GM04504 (cell line): ENCODE data around the gene NDE1.
"Not testable (repeated sequence)": the region's sequence is repeated elsewhere in the genome, so short reads cannot be mapped to it uniquely, and the experiment has no call there.

Source experiments
- DNase-seq: peaks from one replicate; pipeline ENCODE4 v3.0.0-alpha.2; 2012; ENCODE audit warnings: low read depth

The NDE1 gene

DNA sequence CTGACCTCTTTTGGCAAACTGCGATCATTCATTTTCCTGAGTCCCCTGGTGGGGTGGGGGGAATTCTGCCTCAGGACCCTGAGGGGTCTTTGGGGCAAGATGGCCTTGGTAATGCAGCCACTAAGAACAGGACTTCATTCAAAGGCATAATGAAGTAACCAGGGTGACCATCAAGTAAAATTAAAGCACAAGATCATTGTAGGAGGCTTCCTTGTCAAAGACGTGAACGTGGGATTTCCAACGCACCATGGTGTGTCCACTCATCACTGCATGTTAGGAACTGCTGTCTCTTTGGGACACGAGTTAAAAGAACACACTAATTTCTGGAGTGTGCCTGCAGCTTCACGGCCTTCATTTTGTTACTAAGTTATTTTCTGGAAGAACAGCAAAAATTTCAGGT lies 51.3 kb downstream of the NDE1 start:
- no peak for DNase-seq

DNA sequence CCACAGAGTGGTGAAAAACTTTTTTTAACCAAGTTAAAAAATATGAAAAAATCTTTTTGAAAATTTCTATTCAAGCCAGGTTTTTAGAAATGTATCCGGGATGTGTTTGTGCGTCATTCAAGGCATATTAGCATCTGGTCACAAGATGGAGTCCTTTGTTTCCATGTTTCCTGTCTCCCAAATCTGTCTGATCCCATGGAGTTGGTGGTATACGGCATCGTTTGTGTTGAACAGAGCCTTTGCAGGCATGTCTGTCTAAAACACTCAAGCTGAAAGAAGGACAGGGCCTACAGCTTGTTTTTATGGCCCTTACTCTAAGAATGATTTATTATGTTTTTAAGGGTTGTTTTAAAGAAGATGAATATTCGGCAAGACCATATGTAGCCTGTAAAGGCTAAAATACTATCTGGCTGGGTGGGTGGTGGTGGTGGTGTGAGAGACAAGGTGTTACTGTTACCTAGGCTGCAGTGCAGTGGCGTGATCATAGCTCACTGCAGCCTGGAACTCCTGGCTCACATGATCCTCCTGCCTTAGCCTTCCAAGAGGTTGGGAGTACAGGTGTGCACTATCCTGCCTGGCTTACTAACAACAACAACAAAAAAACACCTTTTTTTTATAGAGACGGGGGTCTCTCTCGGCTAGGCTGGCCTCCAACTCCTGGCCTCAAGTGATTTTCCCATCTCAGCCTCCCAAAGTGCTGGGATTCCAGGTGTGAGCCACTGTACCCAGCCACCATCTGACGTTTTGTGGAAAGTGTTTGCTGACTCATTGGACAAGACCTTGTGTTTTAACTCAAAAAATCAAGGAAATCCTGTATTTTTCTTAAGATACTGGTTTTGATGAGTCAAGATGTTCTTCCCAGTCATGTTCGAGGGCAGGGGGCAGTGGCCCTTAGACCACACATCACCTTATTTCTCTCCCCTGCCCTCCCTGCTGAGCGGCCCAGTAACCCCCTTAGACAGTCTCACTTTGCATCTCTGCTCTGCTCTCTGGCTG lies 52.2 kb downstream of the NDE1 start:
- DNase-seq, result peak; percentile 20

DNA sequence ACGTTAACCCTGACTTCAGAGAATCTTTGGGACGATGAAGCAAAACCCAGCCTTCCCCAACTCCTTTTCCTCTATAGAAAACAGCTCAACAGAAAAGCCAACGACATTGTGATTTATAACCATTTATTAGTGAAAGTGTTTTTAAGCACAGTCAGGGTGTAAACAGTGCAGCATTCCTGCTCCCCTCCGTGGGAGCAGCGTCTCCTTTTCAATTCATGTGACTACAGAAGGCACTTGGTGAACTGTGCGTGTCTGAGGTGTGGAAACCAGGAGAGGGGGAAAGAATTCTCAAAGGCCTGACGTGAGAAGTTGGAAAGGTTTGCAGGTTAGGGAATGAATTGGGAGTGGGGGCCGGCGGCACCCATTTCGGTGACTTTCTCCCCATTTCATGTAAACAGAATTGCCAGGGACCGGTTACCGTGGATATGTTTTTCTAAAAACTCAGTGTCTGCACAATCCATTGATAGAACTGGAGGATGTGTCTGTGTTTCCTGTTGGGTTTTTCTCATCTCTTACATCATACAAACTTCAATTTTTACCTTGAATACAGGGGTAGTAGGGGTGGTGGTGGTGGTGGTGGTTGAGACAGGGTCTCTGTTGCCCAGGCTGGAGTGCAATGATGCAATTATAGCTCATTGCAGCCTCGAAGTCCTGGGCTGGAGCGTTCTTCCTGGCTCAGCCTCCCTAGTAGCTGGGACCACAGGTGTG lies 53.1 kb downstream of the NDE1 start:
- no peak for DNase-seq

DNA sequence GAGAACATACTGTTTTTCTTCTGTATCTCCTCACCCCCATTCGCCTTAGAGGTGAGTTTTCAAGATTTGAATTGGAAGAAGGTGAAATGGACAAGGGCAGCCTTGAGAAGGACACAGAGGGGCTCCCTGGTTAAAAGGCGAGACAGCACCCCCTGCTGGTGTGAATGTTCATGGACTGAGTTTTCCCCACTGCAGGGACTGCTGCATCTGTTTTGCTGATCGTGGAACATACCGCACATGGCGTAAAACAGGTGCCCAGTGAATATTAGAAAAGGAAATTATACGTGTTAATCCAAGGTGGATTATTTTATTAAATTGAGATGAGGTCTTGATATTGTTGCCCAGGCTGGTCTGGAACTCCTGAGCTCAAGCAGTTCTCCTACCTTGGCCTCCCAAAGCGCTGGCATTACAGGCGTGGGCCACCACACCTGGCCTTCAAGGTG lies 54.5 kb downstream of the NDE1 start:
- DNase-seq, result peak; percentile 47

DNA sequence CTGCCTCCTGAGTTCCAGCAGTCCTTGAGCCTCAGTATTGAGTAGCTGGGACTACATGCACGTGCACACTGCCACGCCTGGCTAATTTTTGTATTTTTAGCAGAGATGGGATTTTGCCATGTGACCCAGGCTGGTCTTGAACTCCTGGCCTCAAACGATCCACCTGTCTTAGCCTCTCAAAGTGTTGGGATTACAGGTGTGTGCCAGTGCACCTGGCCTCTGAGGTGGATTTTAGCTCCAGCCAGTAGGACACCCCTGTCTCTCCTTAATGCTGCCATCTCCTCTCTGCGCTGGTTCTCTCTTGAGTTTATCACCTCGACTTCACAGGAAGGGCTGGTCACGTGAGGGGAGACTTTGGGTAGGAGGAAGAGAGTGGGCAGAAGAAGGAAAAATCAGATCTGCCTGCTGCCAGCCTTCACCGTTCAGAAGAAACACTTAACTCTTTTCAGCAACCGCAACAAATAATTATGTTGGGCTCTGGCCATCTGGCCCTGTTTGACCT lies 55.1 kb downstream of the NDE1 start:
- DNase-seq, result no peak

DNA sequence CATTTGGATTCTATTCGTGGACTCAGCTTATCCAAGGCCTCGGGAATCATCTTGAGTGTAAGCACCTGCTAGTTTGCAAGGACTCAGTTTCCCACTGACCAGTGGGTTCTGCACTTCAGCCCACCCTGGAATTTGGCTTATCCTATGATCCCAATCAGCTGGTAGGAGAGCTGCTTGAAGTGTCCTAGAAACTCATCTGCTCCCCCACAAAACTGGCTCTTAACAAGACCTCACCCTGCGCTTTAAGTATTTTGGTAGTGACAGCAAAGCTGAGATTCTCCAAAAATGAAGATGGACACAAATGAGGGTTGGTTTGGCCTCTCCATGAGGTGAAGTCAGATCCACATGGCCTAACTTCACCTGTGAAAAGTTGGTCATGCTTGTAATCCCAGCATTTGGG lies 57.3 kb downstream of the NDE1 start:
- DNase-seq, result no peak

DNA sequence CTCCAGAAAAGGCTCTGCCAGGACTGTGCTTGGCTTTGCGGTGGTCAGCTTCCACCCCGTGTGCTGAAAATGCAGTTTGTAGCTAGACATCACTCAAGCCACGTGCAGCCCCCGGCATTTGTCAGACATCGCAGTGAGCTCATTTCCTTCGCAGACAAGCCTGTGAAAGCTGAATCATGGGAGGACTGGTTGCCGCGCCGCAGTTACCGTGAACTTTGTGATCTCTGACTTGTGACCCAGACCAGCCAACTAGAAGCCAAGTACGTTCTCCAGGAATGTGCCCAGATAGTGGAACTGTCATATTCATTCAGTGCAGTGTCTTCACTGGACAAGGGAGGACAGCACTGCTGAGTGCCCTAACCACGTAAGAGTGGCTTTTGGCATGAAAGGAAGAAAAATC lies 58.1 kb downstream of the NDE1 start:
- DNase-seq, result no peak

DNA sequence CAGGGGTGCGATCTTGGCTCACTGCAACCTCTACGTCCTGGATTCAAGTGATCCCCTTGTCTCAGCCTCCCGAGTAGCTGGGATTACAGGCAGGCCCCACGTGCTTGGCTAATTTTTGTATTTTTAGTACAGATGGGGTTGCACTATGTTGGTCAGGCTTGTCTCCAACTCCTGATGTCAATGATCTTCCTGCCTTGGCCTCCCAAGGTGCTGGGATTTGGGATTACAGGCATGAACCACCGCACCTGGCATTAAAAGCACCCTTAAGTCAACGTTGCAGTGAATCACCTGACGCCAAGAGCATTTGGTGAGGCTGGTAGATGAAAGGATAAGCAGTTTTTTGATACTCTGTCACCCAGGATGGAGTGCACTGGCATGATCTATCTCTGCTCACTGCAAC lies 59.0 kb downstream of the NDE1 start:
- no peak for DNase-seq

DNA sequence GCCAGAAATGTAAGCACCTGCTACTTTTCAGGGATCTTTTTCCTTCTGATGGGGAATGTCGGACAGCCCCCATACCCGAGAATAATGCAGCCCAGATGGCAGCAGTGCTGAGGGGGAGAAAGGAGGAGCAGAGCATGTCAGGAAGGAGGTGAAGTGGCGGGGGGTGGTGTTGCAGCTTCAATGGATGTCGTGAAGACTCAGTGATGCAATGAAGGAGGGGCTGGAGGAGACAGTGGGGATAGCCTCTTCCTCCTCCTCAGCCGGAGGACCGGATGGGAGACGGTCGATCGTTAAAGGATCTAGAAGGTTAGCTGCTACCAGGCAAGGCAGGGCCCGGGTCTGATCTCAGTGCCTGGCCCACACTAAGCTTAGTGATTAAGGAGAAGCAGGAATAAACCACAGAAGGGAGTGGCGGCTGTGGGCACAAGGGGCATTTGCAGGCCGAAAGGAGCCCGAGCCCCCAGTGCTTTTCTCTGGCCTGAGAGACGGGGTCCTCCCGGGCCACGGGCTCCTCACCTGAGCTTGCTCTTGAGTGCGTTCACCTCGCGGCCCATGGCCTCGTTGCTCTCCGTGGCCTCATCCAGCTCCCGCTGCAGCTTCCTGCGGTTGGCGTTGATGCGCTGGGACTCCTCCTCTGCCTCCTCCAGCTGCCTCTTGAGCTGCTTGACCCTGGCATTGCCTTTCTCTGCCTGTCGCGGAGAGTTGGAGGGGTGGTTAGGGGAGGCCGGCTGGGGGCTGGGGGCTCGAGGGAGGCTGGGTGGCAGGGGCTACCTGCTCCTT lies 64.5 kb downstream of the NDE1 start:
- DNase-seq, result no peak

DNA sequence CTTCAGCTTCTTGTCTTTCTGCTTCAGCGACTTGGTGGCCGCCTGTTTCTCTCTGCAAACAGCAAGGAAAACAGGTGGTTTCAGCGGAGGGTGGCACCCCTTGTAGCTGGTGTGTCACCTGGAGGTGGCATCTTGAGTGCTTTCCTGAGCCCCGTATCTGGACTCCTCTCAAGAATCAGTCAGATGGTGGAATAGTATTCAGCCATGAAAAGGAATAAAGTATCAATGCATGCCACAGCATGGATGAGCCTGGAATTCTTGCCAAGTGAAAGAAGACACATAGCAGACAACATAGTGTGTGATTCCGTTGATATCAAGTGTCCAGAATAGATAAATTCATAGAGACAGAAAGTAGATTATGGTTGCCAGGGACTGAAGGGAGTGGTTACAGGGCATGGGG lies 65.2 kb downstream of the NDE1 start:
- no peak for DNase-seq

DNA sequence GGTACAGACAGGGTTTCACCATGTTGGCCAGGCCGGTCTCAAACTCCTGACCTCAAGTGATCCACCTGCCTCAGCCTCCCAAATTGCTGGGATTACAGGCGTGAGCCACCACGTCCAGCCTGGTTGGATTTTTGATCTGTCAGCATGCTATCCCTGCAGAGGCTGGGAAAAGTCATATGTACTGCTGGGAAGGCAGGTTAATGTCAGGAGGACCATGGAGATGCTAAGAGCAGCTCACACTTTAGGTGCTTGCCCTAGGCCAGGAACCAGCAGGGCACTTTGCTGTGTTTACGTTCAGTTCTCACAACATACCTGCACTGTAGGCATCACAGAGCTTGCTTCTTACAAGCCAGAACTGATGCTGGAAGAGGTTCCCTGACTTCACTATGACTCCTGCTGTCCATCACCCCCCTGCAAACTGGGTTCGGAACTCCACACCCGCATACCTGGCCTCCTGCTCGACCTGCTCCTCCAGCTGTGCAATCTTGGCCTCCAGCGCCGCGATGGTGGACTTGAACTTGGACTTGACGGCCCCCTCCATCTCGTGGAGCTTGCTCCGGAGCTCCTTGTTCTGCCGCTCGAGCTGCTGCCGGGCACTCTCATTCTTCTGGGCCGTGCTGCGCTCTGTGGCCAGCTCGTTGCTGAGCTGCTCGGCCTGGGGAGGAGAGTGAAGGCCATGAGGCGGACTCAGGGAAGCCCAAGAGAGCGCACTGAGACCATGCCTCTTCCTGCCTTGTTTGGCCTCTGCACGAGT lies 66.8 kb downstream of the NDE1 start:
- no peak for DNase-seq

DNA sequence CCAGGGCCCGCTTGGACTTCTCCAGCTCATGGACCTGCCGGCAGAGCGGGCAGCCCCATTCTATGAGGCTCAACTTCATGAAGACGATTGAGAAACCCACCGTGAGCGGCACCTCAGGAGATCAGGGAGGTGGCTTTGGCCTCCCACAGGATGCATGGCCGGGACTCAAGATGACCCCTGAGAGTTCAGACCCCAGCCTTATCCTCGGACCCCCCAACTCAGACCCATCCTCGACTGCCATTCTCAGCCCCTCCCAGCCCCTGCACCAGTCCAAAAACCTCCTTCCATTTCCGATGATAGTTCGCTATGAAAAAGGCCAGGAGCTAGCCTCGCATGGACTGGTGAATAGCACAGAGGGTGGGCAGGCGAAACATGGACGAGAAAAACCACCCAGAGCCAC lies 71.0 kb downstream of the NDE1 start:
- DNase-seq, result no peak

DNA sequence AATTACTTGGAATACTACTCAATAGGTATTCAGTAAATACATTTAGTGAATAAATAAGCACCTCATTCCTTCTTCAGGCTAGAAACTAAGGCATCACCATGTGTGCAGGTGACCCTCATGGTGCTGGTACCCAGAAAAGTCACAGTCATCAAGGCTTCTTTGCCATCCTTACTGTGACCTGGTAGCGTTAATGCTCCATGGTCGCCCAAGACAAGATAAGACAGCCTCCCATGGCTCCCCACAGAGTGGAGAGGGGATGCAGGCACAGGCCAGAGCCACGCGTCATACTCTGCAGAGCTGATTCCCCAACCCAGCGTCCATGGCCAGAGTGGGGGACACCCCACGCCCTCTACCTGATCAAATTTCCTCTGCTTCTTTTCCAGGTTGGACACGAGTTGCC lies 73.8 kb downstream of the NDE1 start:
- no peak for DNase-seq

DNA sequence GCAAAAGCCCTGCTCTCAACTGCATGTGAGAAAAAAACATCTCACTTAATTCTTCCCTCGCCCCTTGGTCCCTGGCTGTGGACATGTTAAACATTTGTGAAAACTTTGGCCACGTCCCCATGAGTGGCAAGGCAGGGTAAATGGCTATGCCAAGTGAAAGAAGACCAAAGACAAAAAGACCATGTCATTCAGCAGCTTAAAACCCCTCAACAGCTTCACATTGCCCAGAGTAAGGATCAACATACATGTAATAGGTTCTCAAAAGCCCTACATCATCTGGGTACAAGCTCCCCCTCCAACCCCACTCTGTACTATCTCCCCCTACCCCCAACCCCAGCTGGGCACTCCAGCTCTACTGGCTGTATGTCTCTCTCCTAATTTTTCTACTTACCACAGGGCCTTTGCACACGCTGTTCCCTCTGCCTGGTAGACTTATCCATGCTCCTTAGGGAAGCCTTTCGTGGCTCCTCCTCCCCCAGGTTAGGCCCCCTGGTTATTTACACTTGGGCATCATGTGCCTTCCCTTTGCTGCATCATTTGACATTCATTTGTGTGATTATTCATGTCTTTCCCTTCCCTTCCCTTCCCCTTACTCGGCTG lies 75.7 kb downstream of the NDE1 start:
- no peak for DNase-seq

DNA sequence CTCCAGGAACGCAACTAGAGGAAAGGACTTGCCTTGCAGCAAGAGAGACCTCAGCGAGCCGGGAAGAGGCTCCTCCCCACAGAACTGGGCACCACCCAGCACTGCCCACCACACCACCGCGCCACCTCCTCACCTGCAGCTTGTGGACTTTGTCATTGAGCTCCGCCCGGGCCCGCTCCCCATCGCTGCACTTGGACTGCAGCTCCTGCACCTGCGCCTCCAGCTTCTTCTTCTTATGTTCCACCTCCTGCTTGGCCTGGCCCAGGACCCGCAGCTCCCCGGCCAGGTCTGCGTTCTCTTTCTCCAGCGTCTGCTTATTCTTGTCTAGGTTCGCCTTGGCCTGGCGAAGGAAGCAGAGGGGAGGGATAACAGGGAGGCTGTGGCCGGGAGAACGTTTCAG lies 76.7 kb downstream of the NDE1 start:
- no peak for DNase-seq

DNA sequence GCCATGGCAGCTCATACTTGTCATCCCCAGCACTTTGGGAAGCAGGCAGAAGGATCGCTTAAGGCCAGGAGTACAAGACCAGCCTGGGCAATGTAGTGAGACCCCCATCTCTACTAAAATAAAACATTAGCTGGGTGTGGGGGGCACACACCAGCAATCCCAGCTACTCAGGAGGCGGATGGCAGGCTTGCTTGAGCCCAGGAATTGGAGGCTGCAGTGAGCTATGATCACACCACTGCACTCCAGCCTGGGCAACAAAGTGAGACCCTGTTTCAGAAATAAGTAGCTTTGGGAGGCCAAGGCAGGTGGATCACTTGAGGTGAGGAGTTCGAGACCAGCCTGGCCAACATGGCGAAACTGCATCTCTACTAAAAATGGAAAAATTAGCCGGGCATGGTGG lies 77.7 kb downstream of the NDE1 start:
- DNase-seq, result not testable (repeated sequence)

DNA sequence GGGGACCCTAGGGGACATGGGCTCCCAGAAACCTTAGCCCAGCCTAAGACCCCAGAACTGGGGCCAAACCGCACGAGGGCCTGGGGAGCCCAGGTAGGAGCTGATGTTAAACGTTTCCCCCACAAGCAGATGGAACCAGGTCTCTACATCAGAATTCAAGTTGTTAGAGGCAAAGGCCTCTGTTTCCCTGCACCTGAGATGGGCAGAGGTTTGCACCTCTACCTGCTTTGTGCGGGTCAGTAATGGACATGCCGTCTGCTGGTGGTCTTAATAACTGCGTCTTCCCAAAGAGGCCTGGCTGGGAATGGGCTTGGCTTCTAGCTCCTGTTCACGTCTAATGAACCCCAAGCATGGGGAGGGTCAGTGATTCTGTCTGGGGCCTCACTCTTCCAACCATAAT lies 79.1 kb downstream of the NDE1 start:
- no peak for DNase-seq

DNA sequence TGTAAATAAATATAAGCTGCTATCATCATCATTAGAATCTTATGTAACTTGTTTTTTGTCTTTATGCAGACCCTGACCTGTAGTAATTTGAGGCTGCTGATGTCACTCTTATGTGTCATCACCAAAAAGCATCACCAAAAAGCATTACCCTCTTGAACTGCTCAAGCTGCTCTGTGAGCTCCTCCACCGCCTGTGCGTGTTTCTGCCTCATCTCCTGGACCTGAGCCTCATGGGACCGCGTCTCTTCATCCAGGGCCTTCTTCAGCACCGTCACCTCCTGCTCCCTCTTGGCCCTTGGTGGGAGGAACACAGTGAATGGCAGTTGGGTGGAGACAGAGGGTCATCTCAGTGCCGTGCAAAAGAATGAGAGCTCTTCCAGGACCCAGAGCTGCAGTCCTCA lies 82.4 kb downstream of the NDE1 start:
- no peak for DNase-seq

DNA sequence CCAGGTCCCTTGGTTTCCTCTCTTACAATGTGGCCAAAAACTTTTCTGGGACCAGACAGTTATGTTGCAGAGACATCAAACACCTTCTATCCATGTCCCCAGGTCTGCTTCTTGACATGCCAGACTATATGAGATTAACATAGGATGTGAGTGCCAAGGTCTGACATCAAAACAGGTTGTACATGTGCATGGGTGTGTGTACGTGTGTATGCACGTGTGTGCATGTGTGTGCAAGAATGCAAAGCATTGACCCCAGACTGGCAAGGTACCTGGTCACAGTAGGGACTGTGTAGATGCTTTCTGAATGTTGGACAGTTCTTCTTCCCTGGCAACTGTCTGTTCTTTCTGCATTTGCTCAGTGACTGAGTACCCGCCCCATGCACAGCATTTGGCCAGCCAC lies 85.6 kb downstream of the NDE1 start:
- DNase-seq, result no peak

DNA sequence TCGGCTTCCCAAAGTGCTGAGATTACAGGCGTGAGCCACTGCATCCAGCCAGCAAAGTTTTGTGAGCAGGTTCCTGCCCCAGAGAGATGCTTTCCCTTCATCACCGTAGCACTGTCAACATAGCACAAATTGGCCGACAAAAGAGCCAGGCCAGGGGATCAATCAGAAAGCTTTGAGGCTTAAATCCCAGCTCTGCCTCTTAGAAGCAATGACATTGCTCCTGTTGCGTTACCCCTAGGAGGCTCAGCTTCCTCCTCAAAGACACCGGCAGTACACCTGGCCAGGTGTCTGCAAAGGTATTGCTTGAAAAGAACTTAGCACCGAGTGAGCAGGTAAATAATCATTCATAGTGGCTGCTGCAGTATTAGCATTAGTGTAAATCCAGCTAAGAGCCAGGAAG lies 86.5 kb downstream of the NDE1 start:
- DNase-seq, result no peak

DNA sequence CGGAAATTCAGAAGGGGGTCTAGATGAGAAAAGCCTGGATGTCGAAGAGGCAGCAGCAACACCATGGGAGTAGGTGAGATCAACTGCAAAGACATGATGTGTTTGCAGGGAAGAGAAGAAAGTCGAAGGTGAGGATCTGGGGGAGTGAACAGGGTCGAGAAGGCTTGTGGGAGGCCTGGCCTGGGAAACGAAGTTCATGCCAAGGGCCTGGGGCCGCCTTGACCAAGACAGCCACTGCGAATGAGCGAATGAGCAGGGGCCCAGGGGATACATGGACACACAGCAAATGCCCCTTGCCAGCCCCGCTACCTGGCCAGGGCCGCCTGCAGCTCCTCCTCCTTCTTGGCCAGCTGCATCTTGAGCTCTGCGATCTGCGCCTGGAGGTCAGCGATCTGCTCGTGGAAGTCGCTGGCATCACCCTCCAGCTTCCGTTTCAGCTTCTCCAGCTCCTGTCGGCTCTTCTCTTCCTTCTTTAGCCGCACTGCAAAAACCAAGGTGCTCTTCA lies 87.1 kb downstream of the NDE1 start:
- DNase-seq, result no peak
